Activated T-cell treated with anti-CD3 and anti-CD28 coated beads for 24 hours (primary cell): ENCODE results near the gene EIF5B.

Experiments
- DNase-seq: peaks from one replicate; pipeline ENCODE4 v3.0.0-alpha.2; 2020; ENCODE audit warnings: low read depth

The EIF5B gene

DNA sequence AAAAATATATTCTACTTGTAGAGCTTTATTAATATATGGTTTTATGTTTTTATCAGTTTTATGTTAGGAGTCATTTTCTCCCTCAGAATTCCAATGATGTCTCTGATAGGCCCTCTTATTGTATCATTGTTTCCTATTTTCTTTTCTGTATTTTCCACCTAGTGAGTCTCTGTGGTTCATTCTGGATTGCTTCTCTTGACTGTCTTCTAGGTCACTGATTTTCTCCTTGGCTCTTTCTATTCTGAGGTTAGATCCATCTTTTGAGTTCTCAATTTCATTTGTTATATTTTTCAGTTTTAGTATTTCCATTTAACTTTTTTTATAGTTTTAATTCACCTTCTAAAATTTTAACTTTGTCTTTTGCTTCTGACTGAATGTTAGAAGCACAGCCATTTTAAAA is 37.6 kb downstream of the EIF5B start:
- no peak for DNase-seq

- DNase-seq = no peak
Measured at GRCh38 chr2:99376254-99376864, 39.2 kb downstream of the EIF5B start.

- DNase-seq = no peak
Measured at GRCh38 chr2:99377879-99378278, 40.7 kb downstream of the EIF5B start.

- DNase-seq = no peak
Measured at GRCh38 chr2:99380376-99381010, 43.3 kb downstream of the EIF5B start.

DNA sequence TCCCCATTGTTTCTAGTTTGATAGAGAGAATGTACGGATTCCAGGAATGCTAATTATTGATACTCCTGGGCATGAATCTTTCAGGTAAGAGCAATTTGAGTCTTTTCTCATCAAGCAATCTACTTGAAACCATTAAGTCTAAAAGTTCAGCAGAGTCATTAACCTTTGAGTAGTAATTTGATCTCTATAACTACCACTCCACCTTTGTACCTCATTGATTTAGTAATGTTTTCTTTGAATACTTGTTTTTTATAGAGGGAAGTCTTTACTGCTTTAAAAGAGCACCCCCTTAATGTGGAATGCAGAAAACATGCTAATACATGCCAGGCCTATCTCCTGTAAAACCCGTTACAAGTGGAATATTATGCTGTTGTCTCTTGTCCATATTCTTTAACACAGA is 45.0 kb downstream of the EIF5B start:
- no peak for DNase-seq

DNA sequence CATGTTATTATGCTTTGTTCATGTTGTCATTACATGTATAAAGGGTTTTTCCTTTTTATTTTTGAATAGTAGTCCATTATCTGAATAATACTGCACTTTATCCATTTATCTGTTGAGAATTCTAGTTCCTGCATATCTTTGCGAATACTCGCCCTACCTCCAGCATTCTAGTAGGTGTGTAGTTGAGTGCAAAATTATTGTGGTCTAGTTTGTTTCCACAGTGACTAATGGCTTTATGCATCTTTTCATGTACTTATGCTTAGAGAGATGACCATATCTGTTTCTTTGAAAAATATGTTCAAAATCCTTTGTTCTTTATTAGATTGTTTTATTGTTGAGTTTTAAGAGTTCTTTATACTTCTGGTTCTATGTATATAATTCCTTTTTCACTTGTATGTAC is 48.8 kb downstream of the EIF5B start:
- DNase-seq = no peak

GRCh38 chr2:99388892-99389291 is 51.7 kb downstream of the EIF5B start:
- no peak for DNase-seq

- DNase-seq = no peak
Measured at GRCh38 chr2:99389371-99389770, 52.2 kb downstream of the EIF5B start.

- no peak for DNase-seq
Measured at GRCh38 chr2:99389946-99390345, 52.8 kb downstream of the EIF5B start.

GRCh38 chr2:99395589-99396130 is 58.5 kb downstream of the EIF5B start:
- no peak for DNase-seq

GRCh38 chr2:99397266-99397920 is 60.2 kb downstream of the EIF5B start:
- no peak for DNase-seq

GRCh38 chr2:99398303-99398702 is 61.1 kb downstream of the EIF5B start:
- DNase-seq = no peak

- DNase-seq = no peak
Measured at GRCh38 chr2:99399063-99399462, 61.9 kb downstream of the EIF5B start.

DNA sequence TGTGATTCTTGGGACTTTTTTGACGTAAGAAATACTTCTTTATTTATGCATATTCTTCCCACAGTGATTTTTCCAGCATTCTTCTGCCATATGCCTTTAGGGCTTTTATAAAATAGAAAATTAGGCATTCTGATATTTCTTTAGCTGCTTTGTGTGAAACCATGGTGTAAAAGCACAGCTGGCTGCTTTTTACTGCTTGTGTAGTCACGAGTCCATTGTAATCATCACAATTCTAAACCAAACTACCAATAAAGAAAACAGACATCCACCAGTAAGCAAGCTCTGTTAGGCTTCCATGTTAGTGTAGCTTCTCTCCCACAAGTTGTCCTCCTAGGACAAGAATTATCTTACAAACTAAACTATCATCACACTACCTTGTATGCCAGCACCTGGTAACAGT is 62.6 kb downstream of the EIF5B start:
- no peak for DNase-seq

GRCh38 chr2:99401841-99402240 is 64.7 kb downstream of the EIF5B start:
- DNase-seq = no peak

DNA sequence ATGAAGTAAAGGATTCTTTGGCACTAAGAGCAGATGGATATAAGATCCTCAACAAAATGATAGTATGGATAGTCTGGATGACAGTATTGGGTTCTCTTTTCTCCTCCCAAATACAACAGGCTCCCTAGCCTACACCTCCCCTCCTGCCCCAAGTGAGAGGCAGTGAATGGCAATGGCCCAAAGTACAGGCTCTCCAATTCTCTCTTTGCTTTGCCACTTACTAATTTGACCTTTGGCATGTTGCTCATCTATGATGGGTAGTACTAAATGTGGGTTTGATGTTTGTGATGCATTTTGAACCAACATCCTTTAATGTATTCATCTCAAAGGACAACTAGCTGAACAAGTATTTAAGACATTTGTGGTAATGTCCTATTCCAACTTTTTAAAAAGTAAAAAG is 65.9 kb downstream of the EIF5B start:
- DNase-seq = no peak

GRCh38 chr2:99403524-99403923 is 66.3 kb downstream of the EIF5B start:
- DNase-seq = no peak

DNA sequence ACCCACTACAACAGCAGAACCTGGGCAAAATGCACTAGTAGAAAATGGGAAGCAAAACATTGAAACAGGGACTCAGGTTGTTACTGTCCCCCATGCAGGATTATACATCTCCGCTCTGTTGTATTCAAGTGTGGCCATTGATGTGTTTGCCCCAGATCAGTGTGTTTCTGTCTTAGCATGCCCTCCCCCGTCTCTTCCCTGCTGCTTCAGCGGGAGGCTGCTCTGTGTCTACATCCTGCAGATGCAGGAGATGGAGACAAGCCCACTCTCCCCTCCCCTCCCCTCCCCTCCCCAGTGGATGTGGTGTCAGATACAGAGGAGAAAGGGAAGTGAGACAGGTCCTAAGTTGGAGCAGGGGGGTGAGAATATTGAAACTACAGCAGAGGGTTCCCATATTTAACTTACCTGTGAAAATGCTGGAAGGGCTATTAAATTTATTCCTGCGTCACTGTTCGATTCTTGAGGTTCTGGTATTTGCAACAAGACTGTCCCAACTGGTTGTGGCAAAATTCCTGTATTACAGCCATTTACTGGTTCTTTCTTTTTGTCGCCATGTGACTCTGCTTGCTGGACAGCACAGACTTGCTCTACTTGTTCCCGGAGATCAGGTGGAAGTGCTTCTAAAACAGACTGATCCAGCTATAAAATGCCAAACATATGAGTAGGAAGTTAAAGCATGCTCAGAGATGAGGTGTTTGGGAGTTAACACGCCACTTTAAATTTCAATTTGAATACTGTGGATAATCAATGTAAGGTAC is 67.0 kb downstream of the EIF5B start:
- no peak for DNase-seq

DNA sequence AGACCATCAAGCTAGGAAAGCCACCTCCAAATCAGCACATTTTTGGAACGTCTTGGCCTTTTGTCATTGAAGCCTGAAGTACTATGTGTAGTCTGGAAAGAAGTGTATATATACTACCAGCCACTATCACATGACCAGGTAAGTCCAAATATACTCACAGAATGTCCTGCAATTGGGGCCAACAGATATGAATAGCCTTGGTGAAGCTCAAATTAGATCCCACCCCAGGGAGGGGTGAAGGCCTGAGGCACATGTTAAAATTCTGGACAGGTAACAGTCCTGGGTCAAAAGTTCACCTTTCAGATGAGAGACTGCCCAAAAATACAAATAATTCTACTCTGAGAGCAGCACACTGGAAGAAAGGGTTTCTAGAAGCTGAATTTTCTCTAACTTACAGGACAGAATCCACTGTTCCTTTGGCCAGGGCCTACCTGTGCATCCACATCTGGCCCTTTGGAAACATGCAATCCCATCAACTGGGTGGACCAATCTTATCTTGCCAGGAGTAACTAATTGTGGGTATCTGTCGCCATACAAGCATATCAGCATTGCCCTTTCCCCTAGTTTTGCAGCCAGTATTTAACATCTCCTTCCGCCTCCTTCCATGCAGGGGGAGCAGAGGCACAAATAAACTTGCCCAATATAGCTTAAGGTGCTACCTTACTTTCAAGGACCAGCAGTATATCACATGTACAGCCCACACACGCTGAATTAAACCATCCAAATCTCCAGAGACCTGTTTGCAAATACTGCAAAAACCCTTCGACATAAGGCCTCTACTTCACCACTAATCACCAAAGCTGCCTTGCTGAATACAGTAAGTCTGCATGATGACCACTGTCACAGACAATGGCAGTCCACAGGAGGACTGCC is 67.8 kb downstream of the EIF5B start:
- DNase-seq = no peak

GRCh38 chr2:99406137-99406536 is 68.9 kb downstream of the EIF5B start:
- no peak for DNase-seq

DNA sequence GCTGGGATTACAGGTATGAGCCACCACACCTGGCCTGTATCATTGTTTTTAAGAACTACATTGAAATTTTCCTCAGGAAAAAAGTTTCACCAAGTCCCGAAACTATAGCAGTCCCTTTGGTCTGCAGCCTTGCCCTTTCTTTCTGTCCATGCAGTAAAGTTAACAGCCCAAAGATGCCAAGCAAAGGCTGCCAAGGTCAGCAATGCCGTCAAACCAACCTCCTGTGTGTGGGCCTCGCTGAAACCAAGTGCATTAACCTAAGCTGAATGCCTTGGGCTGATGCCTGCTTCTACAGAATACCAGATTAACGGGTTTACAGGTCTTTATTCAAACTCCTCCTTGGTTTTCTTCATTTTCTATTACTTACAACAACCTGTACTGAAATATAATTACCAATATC is 73.1 kb downstream of the EIF5B start:
- DNase-seq = no peak

GRCh38 chr2:99414566-99414965 is 77.4 kb downstream of the EIF5B start:
- DNase-seq = no peak
